ENCODE results near the gene DNTTIP2.

DNA sequence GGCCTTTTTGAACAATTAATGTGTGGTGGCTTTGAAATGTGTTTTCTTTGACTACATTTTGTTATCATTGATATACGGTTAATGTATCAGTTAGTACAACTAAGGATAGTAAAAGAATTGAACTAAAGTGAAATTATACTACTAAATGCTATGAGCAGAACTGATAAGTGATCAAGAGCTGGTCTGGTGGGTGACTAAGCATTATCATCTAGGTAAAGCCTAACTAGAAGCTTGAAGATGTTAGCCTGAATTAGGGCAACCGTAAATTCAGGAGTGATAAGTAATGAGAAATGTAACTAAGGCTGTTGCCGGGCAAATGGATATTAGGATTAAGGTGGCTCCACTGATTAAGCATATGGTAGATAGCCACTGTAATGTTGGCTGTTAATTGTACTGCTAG, 46.2 kb upstream of the DNTTIP2 start:
- TF ChIP-seq, protein P1, sequence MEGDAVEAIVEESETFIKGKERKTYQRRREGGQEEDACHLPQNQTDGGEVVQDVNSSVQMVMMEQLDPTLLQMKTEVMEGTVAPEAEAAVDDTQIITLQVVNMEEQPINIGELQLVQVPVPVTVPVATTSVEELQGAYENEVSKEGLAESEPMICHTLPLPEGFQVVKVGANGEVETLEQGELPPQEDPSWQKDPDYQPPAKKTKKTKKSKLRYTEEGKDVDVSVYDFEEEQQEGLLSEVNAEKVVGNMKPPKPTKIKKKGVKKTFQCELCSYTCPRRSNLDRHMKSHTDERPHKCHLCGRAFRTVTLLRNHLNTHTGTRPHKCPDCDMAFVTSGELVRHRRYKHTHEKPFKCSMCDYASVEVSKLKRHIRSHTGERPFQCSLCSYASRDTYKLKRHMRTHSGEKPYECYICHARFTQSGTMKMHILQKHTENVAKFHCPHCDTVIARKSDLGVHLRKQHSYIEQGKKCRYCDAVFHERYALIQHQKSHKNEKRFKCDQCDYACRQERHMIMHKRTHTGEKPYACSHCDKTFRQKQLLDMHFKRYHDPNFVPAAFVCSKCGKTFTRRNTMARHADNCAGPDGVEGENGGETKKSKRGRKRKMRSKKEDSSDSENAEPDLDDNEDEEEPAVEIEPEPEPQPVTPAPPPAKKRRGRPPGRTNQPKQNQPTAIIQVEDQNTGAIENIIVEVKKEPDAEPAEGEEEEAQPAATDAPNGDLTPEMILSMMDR (conservative IDR thresholded peaks at IDR 0.05; ENCODE audit: low read length) = no peak
- no peak for TF ChIP-seq EZH2phosphoT487 (IDR thresholded peaks at IDR 0.05; ENCODE audit: borderline replicate concordance, low read depth, low read length)
